BE2C (cell line): ENCODE data around the gene EMX1.

Experiments used
- DNase-seq: peaks from one replicate; pipeline ENCODE4 v3.0.0-alpha.2; 2020
- H3K27me3 ChIP-seq: fragments of 250-450 bp; sonication (Bioruptor Pico); 2 replicates; pipeline ENCODE4 v1.5.1; 2020; ENCODE audit warnings: mild to moderate bottlenecking
- H3K36me3 ChIP-seq: fragments of 250-450 bp; sonication (Bioruptor Pico); 2 replicates; pipeline ENCODE4 v1.5.1; 2020; ENCODE audit warnings: mild to moderate bottlenecking
- H3K4me1 ChIP-seq: fragments of 250-450 bp; sonication (Bioruptor Pico); 2 replicates; pipeline ENCODE4 v1.5.1; 2020
- H3K4me3 ChIP-seq: 2 replicates; pipeline ENCODE4 v1.5.1; 2011; ENCODE audit warnings: low read depth, low read length
- H3K9me3 ChIP-seq: fragments of 250-450 bp; sonication (Bioruptor Pico); 2 replicates; pipeline ENCODE4 v1.5.1; 2020
- CTCF ChIP-seq: IDR thresholded peaks from 2 replicates; pipeline ENCODE4 v1.5.1; 2012; ENCODE audit warnings: mild to moderate bottlenecking, low read depth, low read length

EMX1 gene

GRCh38 chr2:72911256-72911655, 6.1 kb upstream of the EMX1 start:
- peaks cover 58% of the 10 kb centered on the region for H3K27me3 ChIP-seq

GRCh38 chr2:72913486-72914205, 3.7 kb upstream of the EMX1 start:
- Histone ChIP-seq H3K27me3 (peaks cover 69% of the 10 kb centered on the region), H3K4me3 (no peak overlapping the region), H3K4me1 (no peaks in the 10 kb centered on the region), H3K36me3 (no peaks in the 10 kb centered on the region), H3K9me3 (no peaks in the 10 kb centered on the region)
- TF ChIP-seq CTCF, result peak; percentile 9
- no peak for DNase-seq

More at GRCh38 chr2:72911256-72911655, 6.1 kb upstream of the EMX1 start:
- DNase-seq, result no peak
- Histone ChIP-seq H3K4me1 (no peaks in the 10 kb centered on the region), H3K36me3 (no peaks in the 10 kb centered on the region), H3K9me3 (no peaks in the 10 kb centered on the region), H3K4me3 (no peak overlapping the region)
- no peak for TF ChIP-seq CTCF

GRCh38 chr2:72914206-72914559, 3.1 kb upstream of the EMX1 start:
- Histone ChIP-seq H3K27me3 (peaks cover 75% of the 10 kb centered on the region), H3K4me1 (no peaks in the 10 kb centered on the region), H3K4me3 (no peak overlapping the region), H3K9me3 (no peaks in the 10 kb centered on the region), H3K36me3 (no peaks in the 10 kb centered on the region)
- DNase-seq, result no peak
- no peak for TF ChIP-seq CTCF

GRCh38 chr2:72914589-72915319, 2.6 kb upstream of the EMX1 start:
- DNase-seq, result no peak
- H3K9me3 ChIP-seq, result no peaks in the 10 kb centered on the region
- H3K36me3 ChIP-seq, result no peaks in the 10 kb centered on the region
- TF ChIP-seq CTCF, result no peak
- H3K27me3 ChIP-seq, result peaks cover 80% of the 10 kb centered on the region
- H3K4me1 ChIP-seq, result no peaks in the 10 kb centered on the region
- no peak overlapping the region for H3K4me3 ChIP-seq

GRCh38 chr2:72915320-72915906, 1.9 kb upstream of the EMX1 start:
- DNase-seq, result no peak
- Histone ChIP-seq H3K4me1 (no peaks in the 10 kb centered on the region), H3K27me3 (peaks cover 85% of the 10 kb centered on the region), H3K9me3 (no peaks in the 10 kb centered on the region), H3K36me3 (no peaks in the 10 kb centered on the region), H3K4me3 (no peak overlapping the region)
- no peak for TF ChIP-seq CTCF
